HFFc6 (cell line): ENCODE measurements around the gene PRKCE. TPM values are rescaled to one million over a fixed set of nuclear protein-coding genes. Genes with fewer than 3 reads are reported as not detected.
A peak's percentile ranks its signal among the peaks of the same experiment; 100 is the strongest.

Experiments
- DNase-seq: peaks from one replicate; pipeline ENCODE4 v3.0.0-alpha.2; 2018
- H3K27ac Mint-ChIP-seq: 2 replicates; pipeline ENCODE4 v1.8.0; 2020; ENCODE audit warnings: mild to moderate bottlenecking, mixed read lengths
- H3K27me3 Mint-ChIP-seq: 2 replicates; pipeline ENCODE4 v1.8.0; 2021; ENCODE audit warnings: mild to moderate bottlenecking, moderate library complexity, mixed read lengths; ENCODE audit not compliant: insufficient read depth
- H3K36me3 Mint-ChIP-seq: 2 replicates; pipeline ENCODE4 v1.8.0; 2021; ENCODE audit warnings: low read depth, mixed read lengths
- H3K4me1 Mint-ChIP-seq: 2 replicates; pipeline ENCODE4 v1.8.0; 2020; ENCODE audit warnings: low read depth, mixed read lengths
- H3K4me3 Mint-ChIP-seq: 2 replicates; pipeline ENCODE4 v1.8.0; 2020; ENCODE audit warnings: mild to moderate bottlenecking, moderate library complexity, mixed read lengths
- H3K9me3 Mint-ChIP-seq: 2 replicates; pipeline ENCODE4 v1.8.0; 2020; ENCODE audit warnings: mild to moderate bottlenecking, mixed read lengths
- long read RNA-seq: library from polyadenylated mRNA; unstranded; transcript quantifications from one replicate; pipeline ENCODE4 v2.0.0, GENCODE V29; 2019
- total RNA-seq, 6 experiments: library from RNA; stranded (reverse); fragmentation: NEBNext Ultra II Directional; extraction: Animal tissue kit (Norgen Biotek cat#: 25700); gene quantifications; 2 replicates in 1 of 6; 3 replicates in 5 of 6; pipeline ENCODE4 v1.2.3, GENCODE V29; 2021
- TF ChIP-seq, protein P1 (sequence below): fragments of 200-600 bp; sonication (generic); IDR thresholded peaks from 2 replicates; pipeline ENCODE4 v1.5.0; 2021; ENCODE audit warnings: antibody characterized with exemption, mild to moderate bottlenecking

PRKCE gene
- 10 to 100 TPM; 10.8 to 13.7 (median 12.0) TPM for total RNA-seq
- long read RNA-seq, partial matches to known transcripts = 2 of 8 reads
- long read RNA-seq, other reads (novel, unspliced or antisense) = 6 of 8 reads

DNA sequence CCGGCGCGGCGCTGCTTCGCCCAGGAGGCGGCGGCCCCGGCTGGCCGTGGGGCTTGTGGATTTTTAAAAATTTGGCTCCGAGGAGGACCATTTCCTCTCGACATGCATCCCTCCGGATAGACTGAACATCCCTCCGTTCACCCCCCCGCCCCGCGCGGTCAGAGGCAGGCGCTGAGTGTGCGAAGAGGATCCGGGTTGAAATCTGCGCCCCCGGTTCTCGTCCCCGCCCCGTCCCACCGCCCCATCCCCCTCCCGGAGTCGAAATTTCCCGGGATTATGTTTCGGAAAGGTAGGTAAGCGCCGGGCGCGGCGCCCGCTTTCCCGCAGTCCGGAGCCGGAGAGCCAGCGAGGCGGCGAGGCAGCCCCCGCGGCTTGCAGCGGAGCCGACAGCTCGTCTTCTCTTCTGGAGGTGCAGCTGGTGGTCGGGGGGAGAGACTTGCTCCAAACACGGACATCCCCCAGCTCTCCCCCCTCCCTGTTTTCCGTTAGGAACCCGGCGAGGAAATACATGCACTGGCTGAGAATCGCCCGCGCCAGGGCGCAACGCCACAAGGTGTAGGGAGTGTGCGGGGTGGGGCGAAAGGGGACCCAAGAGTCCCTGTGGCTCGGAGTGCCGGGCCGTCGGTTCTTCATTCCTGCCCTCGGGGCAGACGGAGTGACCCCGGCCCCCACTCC is at the start of gene PRKCE:
Gene PRKCE (plus strand): TSS at position 261 of the 675 bp plus-strand sequence.
- TF ChIP-seq, protein P1, sequence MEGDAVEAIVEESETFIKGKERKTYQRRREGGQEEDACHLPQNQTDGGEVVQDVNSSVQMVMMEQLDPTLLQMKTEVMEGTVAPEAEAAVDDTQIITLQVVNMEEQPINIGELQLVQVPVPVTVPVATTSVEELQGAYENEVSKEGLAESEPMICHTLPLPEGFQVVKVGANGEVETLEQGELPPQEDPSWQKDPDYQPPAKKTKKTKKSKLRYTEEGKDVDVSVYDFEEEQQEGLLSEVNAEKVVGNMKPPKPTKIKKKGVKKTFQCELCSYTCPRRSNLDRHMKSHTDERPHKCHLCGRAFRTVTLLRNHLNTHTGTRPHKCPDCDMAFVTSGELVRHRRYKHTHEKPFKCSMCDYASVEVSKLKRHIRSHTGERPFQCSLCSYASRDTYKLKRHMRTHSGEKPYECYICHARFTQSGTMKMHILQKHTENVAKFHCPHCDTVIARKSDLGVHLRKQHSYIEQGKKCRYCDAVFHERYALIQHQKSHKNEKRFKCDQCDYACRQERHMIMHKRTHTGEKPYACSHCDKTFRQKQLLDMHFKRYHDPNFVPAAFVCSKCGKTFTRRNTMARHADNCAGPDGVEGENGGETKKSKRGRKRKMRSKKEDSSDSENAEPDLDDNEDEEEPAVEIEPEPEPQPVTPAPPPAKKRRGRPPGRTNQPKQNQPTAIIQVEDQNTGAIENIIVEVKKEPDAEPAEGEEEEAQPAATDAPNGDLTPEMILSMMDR = no peak
- Mint-ChIP-seq H3K4me1 (peaks cover 32% of the 10 kb centered on the region), H3K27ac (peak within 1 kb of the TSS; percentile 100), H3K27me3 (peaks cover 3% of the 10 kb centered on the region), H3K4me3 (peak within 1 kb of the TSS; percentile 99), H3K9me3 (no peaks in the 10 kb centered on the region), H3K36me3 (no peaks in the 10 kb centered on the region)
- no peak for DNase-seq

DNA sequence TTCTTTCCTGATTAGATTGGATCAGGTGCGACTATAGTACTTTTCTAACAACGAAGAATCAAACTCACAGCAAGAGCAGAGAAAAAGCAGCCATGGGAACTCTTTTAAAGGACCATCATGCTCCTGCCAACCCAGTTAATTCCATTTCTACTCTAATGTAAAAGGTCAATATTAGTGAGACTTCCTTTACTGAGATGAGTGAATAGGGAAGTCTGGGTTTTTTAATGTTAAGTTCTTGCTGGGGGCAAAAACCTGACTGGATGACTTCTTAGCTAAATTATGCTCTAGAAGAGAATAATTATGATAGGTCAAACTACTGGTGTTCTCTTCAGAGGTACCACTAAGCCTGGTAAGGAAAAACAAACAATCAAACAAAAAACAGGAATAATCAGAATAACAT is 48.9 kb upstream of the PRKCE start:
- Mint-ChIP-seq H3K36me3 (peaks cover 25% of the 10 kb centered on the region), H3K9me3 (no peaks in the 10 kb centered on the region)

DNA sequence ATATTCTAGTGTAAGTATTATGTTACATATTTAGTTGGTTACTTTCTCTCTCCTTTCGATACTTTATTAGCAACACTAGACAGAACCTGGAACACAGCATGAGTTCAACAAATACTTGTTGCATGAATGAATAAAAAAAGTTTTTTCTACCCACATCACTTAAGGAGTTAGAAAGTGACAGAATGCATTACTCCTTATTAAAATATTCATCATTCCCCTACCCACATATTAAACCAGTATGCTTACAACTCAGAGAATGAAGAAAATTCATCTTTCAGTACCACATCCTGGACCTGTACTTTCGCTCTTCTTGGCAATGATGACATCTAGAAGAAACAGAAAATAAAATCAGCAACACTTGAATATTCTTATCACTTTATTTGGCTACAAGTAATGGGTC is 46.4 kb upstream of the PRKCE start:
- Mint-ChIP-seq H3K27ac (no peak overlapping the region), H3K36me3 (peaks cover 7% of the 10 kb centered on the region), H3K9me3 (no peaks in the 10 kb centered on the region), H3K4me3 (no peak overlapping the region), H3K27me3 (no peaks in the 10 kb centered on the region), H3K4me1 (peaks cover 18% of the 10 kb centered on the region)
- no peak for DNase-seq
- TF ChIP-seq, protein P1 = no peak

More for the DNA sequence above, 48.9 kb upstream of the PRKCE start:
- no peak for DNase-seq
- H3K27ac Mint-ChIP-seq = no peak overlapping the region
- no peak overlapping the region for H3K4me3 Mint-ChIP-seq
- H3K4me1 Mint-ChIP-seq = peaks cover 1% of the 10 kb centered on the region; the same call in 1 of the 2 replicates
- H3K27me3 Mint-ChIP-seq = no peaks in the 10 kb centered on the region
- TF ChIP-seq, protein P1 = no peak

DNA sequence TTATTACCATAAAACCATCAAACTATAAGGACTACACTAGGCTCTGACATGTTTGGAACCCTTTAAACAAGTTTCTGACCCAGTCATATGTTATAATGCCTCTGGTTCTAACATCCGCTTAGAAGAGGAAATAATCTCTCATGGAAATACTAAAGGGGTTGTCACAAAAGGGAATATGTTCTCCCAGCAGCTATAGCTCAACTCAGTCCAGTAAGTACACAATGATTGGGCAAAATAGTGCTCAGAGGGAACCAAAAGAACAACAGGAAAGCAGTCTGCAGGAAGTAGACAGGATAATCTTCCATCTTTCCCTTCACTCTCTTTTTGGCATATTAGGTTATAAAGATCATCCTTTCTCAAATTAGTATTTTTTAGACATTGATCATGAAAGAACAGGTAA is 44.7 kb upstream of the PRKCE start:
- Mint-ChIP-seq H3K27ac (no peak overlapping the region), H3K36me3 (no peaks in the 10 kb centered on the region), H3K27me3 (no peaks in the 10 kb centered on the region; the same call in 1 of the 2 replicates), H3K9me3 (no peaks in the 10 kb centered on the region), H3K4me1 (peaks cover 25% of the 10 kb centered on the region), H3K4me3 (no peak overlapping the region)
- TF ChIP-seq, protein P1 = no peak
- DNase-seq = no peak

DNA sequence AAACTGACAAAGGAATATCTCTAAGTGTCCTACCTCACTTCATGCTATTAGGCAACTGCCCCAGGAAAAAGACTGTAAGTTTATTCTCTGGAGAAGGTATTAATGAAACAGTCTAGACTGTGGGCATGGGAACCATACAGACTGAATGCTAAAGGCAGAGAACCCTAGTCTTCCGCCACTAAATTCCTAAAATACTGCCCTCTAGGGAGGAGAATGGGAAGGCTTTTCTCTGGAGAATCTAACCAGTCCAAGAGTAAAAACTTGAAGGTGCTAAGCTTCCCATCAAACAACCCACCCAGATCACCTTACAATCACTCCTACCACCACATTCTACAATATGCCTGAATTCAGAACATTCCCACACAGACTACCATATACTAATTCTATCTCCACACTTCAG is 43.8 kb upstream of the PRKCE start:
- no peaks in the 10 kb centered on the region for H3K9me3 Mint-ChIP-seq
- TF ChIP-seq, protein P1 = peak; percentile 82
- H3K27ac Mint-ChIP-seq = no peak overlapping the region
- DNase-seq = peak; percentile 29
- H3K4me3 Mint-ChIP-seq = no peak overlapping the region
- H3K4me1 Mint-ChIP-seq = peaks cover 34% of the 10 kb centered on the region
- H3K36me3 Mint-ChIP-seq = no peaks in the 10 kb centered on the region
- no peaks in the 10 kb centered on the region; the same call in 1 of the 2 replicates for H3K27me3 Mint-ChIP-seq
